K562 (cell line): Measurements from ENCODE around the gene PRF1. TPM values are rescaled to one million over a fixed set of nuclear protein-coding genes. Genes with fewer than 3 reads are reported as not detected.

Experiments used
- CBFA2T3 ChIP-seq: fragments of 450-650 bp; IDR thresholded peaks from 2 replicates; pipeline ENCODE4 v1.6.1; 2017
- DIDO1 ChIP-seq: fragments of 450-650 bp; IDR thresholded peaks from 2 replicates; pipeline ENCODE4 v1.6.1; 2016; ENCODE audit warnings: low read depth, missing biosample characterization, missing genetic modification characterization
- E2F3 ChIP-seq: fragments of 250-450 bp; sonication (Bioruptor Pico); IDR thresholded peaks from 2 replicates; pipeline ENCODE4 v1.4.0; 2020; ENCODE audit warnings: mild to moderate bottlenecking
- ETV6 ChIP-seq, 3 experiments: fragments of 150-350 bp in 1 of 3; sonication (generic) in 1 of 3; formaldehyde crosslinking in 1 of 3; IDR thresholded peaks; 2 replicates each; pipeline versions ENCODE4 v1.6.1 to v1.8.0; 2014 to 2022; ENCODE audit warnings: borderline replicate concordance in 2 of 3, low read depth in 2 of 3, antibody characterized with exemption in 1 of 3, low read length in 1 of 3, mild to moderate bottlenecking in 1 of 3, missing genetic modification reagents in 1 of 3
- KLF6 ChIP-seq: fragments of 250-450 bp; sonication (Bioruptor Pico); IDR thresholded peaks from 2 replicates; pipeline ENCODE4 v1.4.0; 2020; ENCODE audit warnings: mild to moderate bottlenecking, moderate library complexity, borderline replicate concordance
- MNT ChIP-seq, 2 experiments: fragments of 450-650 bp; conservative IDR thresholded peaks; 2 replicates each; pipeline ENCODE4 v1.6.1; 2017; ENCODE audit warnings: mild to moderate bottlenecking in 2 of 2, moderate library complexity in 2 of 2
- MTA3 ChIP-seq: fragments of 450-650 bp; formaldehyde crosslinking; IDR thresholded peaks from 2 replicates; pipeline ENCODE4 v1.6.1; 2017; ENCODE audit warnings: mild to moderate bottlenecking, borderline replicate concordance
- NBN ChIP-seq: fragments of 450-650 bp; IDR thresholded peaks from 2 replicates; pipeline ENCODE4 v1.6.1; 2016; ENCODE audit warnings: low read depth, mild to moderate bottlenecking
- NFE2L1 ChIP-seq: fragments of 450-650 bp; IDR thresholded peaks from 2 replicates; pipeline ENCODE4 v1.6.1; 2016; ENCODE audit warnings: missing genetic modification characterization, low read depth, mild to moderate bottlenecking, missing compliant biosample characterization, moderate library complexity, borderline replicate concordance
- POLR2AphosphoS2 ChIP-seq: IDR thresholded peaks from 2 replicates; pipeline ENCODE4 v1.6.1; 2012; ENCODE audit warnings: low read length, improper control_type of control experiment
- POLR2G ChIP-seq: fragments of 200-400 bp; formaldehyde crosslinking; IDR thresholded peaks from 2 replicates; pipeline ENCODE4 v1.6.1; 2017; ENCODE audit warnings: low read depth, mild to moderate bottlenecking, antibody characterized with exemption, low read length, moderate library complexity
- POLR3A ChIP-seq: IDR thresholded peaks from 2 replicates; pipeline ENCODE4 v1.6.1; 2011; ENCODE audit warnings: borderline replicate concordance, mild to moderate bottlenecking, moderate library complexity; ENCODE audit not compliant: insufficient read length, insufficient read depth; ENCODE audit errors: extremely low read depth
- SIN3B ChIP-seq: fragments of 450-650 bp; IDR thresholded peaks from 2 replicates; pipeline ENCODE4 v1.6.1; 2017; ENCODE audit warnings: low read depth, mild to moderate bottlenecking, moderate library complexity
- ZBTB33 ChIP-seq: sonication (generic); formaldehyde crosslinking; IDR thresholded peaks from 2 replicates; pipeline ENCODE4 v1.8.1; 2023; ENCODE audit warnings: mild to moderate bottlenecking, missing genetic modification reagents
- ZNF124 ChIP-seq: sonication (generic); formaldehyde crosslinking; IDR thresholded peaks from 2 replicates; pipeline ENCODE4 v1.8.1; 2022; ENCODE audit warnings: missing genetic modification reagents
- ZNF232 ChIP-seq: sonication (generic); formaldehyde crosslinking; IDR thresholded peaks from 2 replicates; pipeline ENCODE4 v1.8.0; 2022; ENCODE audit warnings: mild to moderate bottlenecking, missing genetic modification reagents
- ZNF431 ChIP-seq: sonication (generic); formaldehyde crosslinking; IDR thresholded peaks from 2 replicates; pipeline ENCODE4 v1.8.0; 2022; ENCODE audit warnings: mild to moderate bottlenecking, missing genetic modification reagents
- ZNF740 ChIP-seq, 3 experiments: fragments of 200-800 bp in 1 of 3; sonication (Bioruptor generic) in 1 of 3; sonication (generic) in 1 of 3; formaldehyde crosslinking in 1 of 3; IDR thresholded peaks; 2 replicates each; pipeline versions ENCODE4 v1.6.1 to v1.8.0; 2016 to 2022; ENCODE audit warnings: mild to moderate bottlenecking in 2 of 3, missing compliant biosample characterization in 2 of 3, missing genetic modification characterization in 2 of 3, missing genetic modification reagents in 1 of 3
- polyA plus RNA-seq, 8 experiments: library from polyadenylated mRNA; depleted of rRNA in 4 of 8; stranded (reverse) in 5 of 8; unstranded in 3 of 8; fragments of >200 nt; fragmentation: Nextera tagmentation in 2 of 8; fragmentation: Illumina TruSeq in 1 of 8; extraction: Ambion mirVana in 2 of 8; extraction: Trizol in 1 of 8; gene quantifications; 2 replicates each; pipeline versions ENCODE4 v1.2.1 to v1.2.3, GENCODE V29; 2011 to 2014; ENCODE audit warnings: inconsistent platforms in 1 of 8, missing spikeins in 1 of 8
- total RNA-seq, 7 experiments: library from RNA; depleted of rRNA in 6 of 7; stranded (reverse); fragments of >200 nt in 6 of 7; fragmentation: Illumina TruSeq in 2 of 7; extraction: Trizol in 2 of 7; gene quantifications; 2 replicates each; pipeline versions ENCODE4 v1.2.1 to v1.2.3, GENCODE V29; 2011 to 2021; ENCODE audit warnings: low replicate concordance in 1 of 7

The PRF1 gene
- total and polyA plus RNA-seq, 9 of the 15 experiments (the other 6 are each of a cell fraction or from before 2014, with no cell fraction given), result 3.8 to 8.6 (median 6.3) TPM

- TF ChIP-seq ZNF232 (CRISPR knock-in tag) (no peak), MNT (conservative IDR thresholded peaks at IDR 0.05) (peak; percentile 38 to 53), POLR3A (no peak), ZNF124 (CRISPR knock-in tag) (no peak), SIN3B (no peak), ZNF431 (no peak), CBFA2T3 (peak; percentile 56), ZNF740 (CRISPR knock-in tag; IDR thresholded peaks at IDR 0.05) (no peak), ZNF740 (tag; IDR thresholded peaks at IDR 0.05) (peak; percentile 24 to 41; a peak in 1 of 4 replicates), POLR2AphosphoS2 (no peak), NBN (peak; percentile 90), DIDO1 (tag) (no peak), E2F3 (0 out of 2 replicates have a peak, but pooled peaks have one; percentile 47), NFE2L1 (no peak), KLF6 (CRISPR knock-in tag) (no peak), ETV6 (IDR thresholded peaks at IDR 0.05; ENCODE audit: borderline replicate concordance in 1 of 2, low read depth in 2 of 2, low read length in 1 of 2) (peak; percentile 49 to 59; a peak in 1 of 4 replicates), ETV6 (CRISPR knock-in tag; IDR thresholded peaks at IDR 0.05; ENCODE audit: borderline replicate concordance) (no peak), MTA3 (peak; percentile 34; the same call in 1 of the 2 replicates), ZBTB33 (CRISPR knock-in tag) (no peak), POLR2G (no peak)
Measured at GRCh38 chr10:70575874-70576802, 26.4 kb downstream of the PRF1 start (continued).
